Ishikawa (cell line): Measurements from ENCODE around the gene SEC14L6.

ENCODE experiments used
- CEBPB ChIP-seq: IDR thresholded peaks from 2 replicates; pipeline ENCODE4 v1.6.1; 2012
- CREB1 ChIP-seq: IDR thresholded peaks from 2 replicates; pipeline ENCODE4 v1.6.1; 2012; ENCODE audit warnings: low read depth
- EGR1 ChIP-seq: IDR thresholded peaks from 2 replicates; pipeline ENCODE4 v1.6.1; 2012
- EP300 ChIP-seq: IDR thresholded peaks from 2 replicates; pipeline ENCODE4 v1.6.1; 2012; ENCODE audit warnings: borderline replicate concordance
- FOXM1 ChIP-seq: IDR thresholded peaks from 2 replicates; pipeline ENCODE4 v1.6.1; 2012; ENCODE audit warnings: low read depth, borderline replicate concordance
- MAX ChIP-seq: IDR thresholded peaks from 2 replicates; pipeline ENCODE4 v1.6.1; 2012
- NFIC ChIP-seq: IDR thresholded peaks from 2 replicates; pipeline ENCODE4 v1.6.1; 2012
- RAD21 ChIP-seq: IDR thresholded peaks from 2 replicates; pipeline ENCODE4 v1.6.1; 2012; ENCODE audit warnings: low read depth
- REST ChIP-seq: IDR thresholded peaks from 2 replicates; pipeline ENCODE4 v1.6.1; 2012; ENCODE audit warnings: low read depth, mild to moderate bottlenecking
- TAF1 ChIP-seq: IDR thresholded peaks from 2 replicates; pipeline ENCODE4 v1.6.1; 2012; ENCODE audit warnings: low read depth, mild to moderate bottlenecking
- TCF12 ChIP-seq: IDR thresholded peaks from 2 replicates; pipeline ENCODE4 v1.6.1; 2012; ENCODE audit warnings: low read depth
- TEAD4 ChIP-seq: IDR thresholded peaks from 2 replicates; pipeline ENCODE4 v1.6.1; 2012
- USF1 ChIP-seq: IDR thresholded peaks from 2 replicates; pipeline ENCODE4 v1.6.1; 2012
- YY1 ChIP-seq: IDR thresholded peaks from 2 replicates; pipeline ENCODE4 v1.6.1; 2012; ENCODE audit warnings: low read depth
- ZBTB7A ChIP-seq: IDR thresholded peaks from 2 replicates; pipeline ENCODE4 v1.6.1; 2012; ENCODE audit warnings: low read depth

Gene SEC14L6

GRCh38 chr22:30555282-30556210 lies 9.0 kb upstream of the SEC14L6 start:
- TF ChIP-seq MAX, result no peak
- no peak for TF ChIP-seq ZBTB7A
- peak; percentile 42; the same call in 1 of the 2 replicates for TF ChIP-seq RAD21

GRCh38 chr22:30553971-30554370 lies 7.4 kb upstream of the SEC14L6 start:
- TF ChIP-seq ZBTB7A (no peak), TCF12 (no peak), MAX (no peak), EGR1 (no peak), FOXM1 (no peak), EP300 (no peak), USF1 (no peak), TEAD4 (no peak), CREB1 (no peak), REST (no peak), NFIC (no peak), RAD21 (no peak), TAF1 (no peak), YY1 (no peak), CEBPB (no peak)

DNA sequence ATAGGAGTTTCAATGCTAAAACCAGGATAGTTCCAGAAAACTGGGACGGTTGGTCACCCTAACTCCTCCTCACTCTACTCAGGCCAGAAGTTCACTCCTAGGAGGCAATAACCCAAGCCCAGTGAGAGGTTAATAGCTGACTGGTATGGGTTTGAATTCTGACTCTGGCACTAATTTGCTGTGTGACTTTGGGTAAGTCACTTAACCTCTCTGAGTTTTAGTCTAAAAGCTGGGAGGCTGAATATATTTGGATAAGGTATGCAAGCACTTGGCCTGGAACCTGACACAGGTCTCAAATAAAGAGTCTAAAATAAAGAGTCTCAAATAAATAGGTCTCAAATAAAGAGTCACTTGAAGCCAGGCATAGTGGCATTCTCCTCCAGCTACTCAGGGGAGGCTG lies 6.2 kb upstream of the SEC14L6 start:
- TF ChIP-seq ZBTB7A (no peak), EGR1 (no peak)

DNA sequence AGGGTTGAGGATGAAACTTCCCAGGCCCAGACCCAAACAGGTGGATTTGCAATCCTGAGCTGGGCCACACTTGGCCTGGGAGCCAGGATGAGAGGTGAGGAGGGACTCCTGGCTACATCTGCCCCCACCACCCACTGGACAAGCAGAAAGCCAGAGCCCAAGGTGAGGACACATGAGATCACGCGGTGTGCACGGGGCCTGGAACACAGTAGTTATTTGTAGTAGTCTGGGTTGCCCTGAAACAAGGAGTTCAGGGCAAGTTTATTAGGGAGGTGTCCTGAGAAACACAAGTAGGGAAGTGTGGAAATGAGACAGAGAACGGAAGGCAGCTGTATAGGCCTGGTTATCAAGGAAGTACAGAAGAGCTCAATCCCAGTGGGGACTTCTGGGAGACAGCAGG lies 647 bp upstream of the SEC14L6 start:
- TF ChIP-seq REST (no peak), TAF1 (no peak), NFIC (no peak), EP300 (no peak), RAD21 (no peak), TEAD4 (no peak), ZBTB7A (no peak), TCF12 (no peak), EGR1 (no peak), USF1 (no peak), CEBPB (no peak)

DNA sequence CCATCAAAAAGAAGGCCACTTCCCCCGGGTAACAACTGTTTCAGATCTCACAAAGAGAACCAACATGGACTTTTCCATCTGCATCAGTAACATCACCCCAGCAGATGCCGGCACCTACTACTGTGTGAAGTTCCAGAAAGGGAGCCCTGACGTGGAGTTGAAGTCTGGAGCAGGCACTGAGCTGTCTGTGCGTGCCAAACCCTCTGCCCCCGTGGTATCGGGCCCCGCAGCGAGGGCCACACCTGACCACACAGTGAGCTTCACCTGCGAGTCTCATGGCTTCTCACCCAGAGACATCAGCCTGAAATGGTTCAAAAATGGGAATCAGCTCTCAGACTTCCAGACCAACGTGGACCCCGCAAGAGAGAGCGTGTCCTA lies 3.7 kb downstream of the SEC14L6 start:
- no peak for TF ChIP-seq FOXM1
- no peak for TF ChIP-seq YY1
- no peak for TF ChIP-seq TCF12
- TF ChIP-seq REST, result no peak
- TF ChIP-seq EGR1, result no peak
- TF ChIP-seq TEAD4, result no peak
- no peak for TF ChIP-seq CEBPB
- no peak for TF ChIP-seq RAD21
- no peak for TF ChIP-seq CREB1
- TF ChIP-seq MAX, result no peak
- no peak for TF ChIP-seq EP300
- no peak for TF ChIP-seq NFIC
- no peak for TF ChIP-seq ZBTB7A
- no peak for TF ChIP-seq TAF1
- TF ChIP-seq USF1, result no peak
